ENCODE data around the gene PDCD6IP. TPM values are rescaled to one million over a fixed set of nuclear protein-coding genes. Genes with fewer than 3 reads are reported as not detected.

Gene PDCD6IP
- total and polyA plus RNA-seq, 2 of the 13 experiments (the other 11 are each of a cell fraction or from before 2014, with no cell fraction given): 62.5 to 85.6 TPM

- TF ChIP-seq DMTF1 (CRISPR knock-in tag; IDR thresholded peaks at IDR 0.05): no peak
- TF ChIP-seq ATM (IDR thresholded peaks at IDR 0.05; ENCODE audit: borderline replicate concordance): no peak
- 0 out of 2 replicates have a peak, but pooled peaks have one; percentile 7 for TF ChIP-seq THRA (CRISPR knock-in tag; IDR thresholded peaks at IDR 0.05; ENCODE audit: borderline replicate concordance)
- TF ChIP-seq BCL3 (CRISPR knock-in tag; IDR thresholded peaks at IDR 0.05): no peak
- TF ChIP-seq ZFP41 (CRISPR knock-in tag; IDR thresholded peaks at IDR 0.05; ENCODE audit: borderline replicate concordance): no peak
- 0 out of 2 replicates have a peak, but pooled peaks have one; percentile 13 for TF ChIP-seq ZNF235 (CRISPR knock-in tag; IDR thresholded peaks at IDR 0.05; ENCODE audit: borderline replicate concordance)
- TF ChIP-seq ELF4 (CRISPR knock-in tag; IDR thresholded peaks at IDR 0.05; ENCODE audit: borderline replicate concordance): no peak
- TF ChIP-seq ZNF225 (CRISPR knock-in tag; IDR thresholded peaks at IDR 0.05): no peak
- TF ChIP-seq NR2F6 (IDR thresholded peaks at IDR 0.05): no peak
- TF ChIP-seq NR2F6 (CRISPR knock-in tag; IDR thresholded peaks at IDR 0.05): no peak
- TF ChIP-seq ZNF724P (CRISPR knock-in tag; IDR thresholded peaks at IDR 0.05; ENCODE audit: borderline replicate concordance): no peak
- no peak for TF ChIP-seq ZBED4 (CRISPR knock-in tag; IDR thresholded peaks at IDR 0.05; ENCODE audit: borderline replicate concordance)
- no peak for TF ChIP-seq ZNF749 (CRISPR knock-in tag; IDR thresholded peaks at IDR 0.05; ENCODE audit: borderline replicate concordance)
- TF ChIP-seq SRF (IDR thresholded peaks at IDR 0.05; ENCODE audit: low read depth, low read length): no peak
- TF ChIP-seq ZFP91 (CRISPR knock-in tag; IDR thresholded peaks at IDR 0.05; ENCODE audit: borderline replicate concordance): no peak
- no peak for TF ChIP-seq TEAD2 (CRISPR knock-in tag; IDR thresholded peaks at IDR 0.05)
- no peak for TF ChIP-seq KLF9 (CRISPR knock-in tag; IDR thresholded peaks at IDR 0.05; ENCODE audit: low read depth)
- no peak for TF ChIP-seq SIN3B (IDR thresholded peaks at IDR 0.05; ENCODE audit: low read length)
- TF ChIP-seq LCORL (IDR thresholded peaks at IDR 0.05): no peak
- TF ChIP-seq LCORL (CRISPR knock-in tag; IDR thresholded peaks at IDR 0.05): no peak
- TF ChIP-seq ZFY (CRISPR knock-in tag; IDR thresholded peaks at IDR 0.05): no peak
- no peak for TF ChIP-seq RXRA (CRISPR knock-in tag; IDR thresholded peaks at IDR 0.05)
- TF ChIP-seq IRF2 (CRISPR knock-in tag; IDR thresholded peaks at IDR 0.05): no peak
Measured at GRCh38 chr3:33798113-33798417, 365 bp upstream of the PDCD6IP start (continued).
